ENCODE measurements around the gene CNTN1.

Gene CNTN1

GRCh38 chr12:40647651-40648050, 44.6 kb upstream of the CNTN1 start:
- Histone ChIP-seq H3K79me2 (ENCODE audit: insufficient read depth, low read length) (no peaks in the 10 kb centered on the region), H3K4me3 (ENCODE audit: low read depth in 1 of 2, low read length in 2 of 2) (no peak overlapping the region), H3K27ac (ENCODE audit: low read length) (no peak overlapping the region), H2AFZ (ENCODE audit: low read depth, low read length) (no peak overlapping the region), H3K4me1 (ENCODE audit: insufficient read depth, low read length) (no peaks in the 10 kb centered on the region), H3K4me2 (ENCODE audit: insufficient read depth, low read length) (no peak overlapping the region), H3K9me3 (ENCODE audit: insufficient read depth, low read length, severe bottlenecking) (peaks cover 15% of the 10 kb centered on the region), H3K27me3 (ENCODE audit: insufficient read depth, low read length, poor library complexity) (no peaks in the 10 kb centered on the region), H3K9ac (ENCODE audit: low read depth, low read length) (no peak overlapping the region), H3K36me3 (ENCODE audit: insufficient read depth, low read length) (no peaks in the 10 kb centered on the region), H4K20me1 (ENCODE audit: insufficient read depth, low read length) (no peaks in the 10 kb centered on the region)
- ATAC-seq (ENCODE audit: insufficient read depth, low read depth) (no peak), DNase-seq (no peak)
- TF ChIP-seq EZH2 (IDR thresholded peaks at IDR 0.05; ENCODE audit: borderline replicate concordance, low read depth, low read length, severe bottlenecking) (no peak), CTCF (IDR thresholded peaks at IDR 0.05; ENCODE audit: borderline replicate concordance, extremely low read depth, low read length, poor library complexity, severe bottlenecking) (no peak)

GRCh38 chr12:40648519-40648918, 43.7 kb upstream of the CNTN1 start:
- no peak overlapping the region for H3K4me2 ChIP-seq (ENCODE audit: insufficient read depth, low read length)
- no peaks in the 10 kb centered on the region for H3K4me1 ChIP-seq (ENCODE audit: insufficient read depth, low read length)
- no peaks in the 10 kb centered on the region for H3K36me3 ChIP-seq (ENCODE audit: insufficient read depth, low read length)
- H2AFZ ChIP-seq (ENCODE audit: low read depth, low read length), result no peak overlapping the region
- H3K4me3 ChIP-seq (ENCODE audit: low read depth in 1 of 2, low read length in 2 of 2), result no peak overlapping the region
- no peaks in the 10 kb centered on the region for H4K20me1 ChIP-seq (ENCODE audit: insufficient read depth, low read length)
- H3K9me3 ChIP-seq (ENCODE audit: insufficient read depth, low read length, severe bottlenecking), result peaks cover 10% of the 10 kb centered on the region
- H3K27me3 ChIP-seq (ENCODE audit: insufficient read depth, low read length, poor library complexity), result no peaks in the 10 kb centered on the region
- no peak for ATAC-seq (ENCODE audit: insufficient read depth, low read depth)
- no peaks in the 10 kb centered on the region for H3K79me2 ChIP-seq (ENCODE audit: insufficient read depth, low read length)
- DNase-seq, result no peak
- H3K27ac ChIP-seq (ENCODE audit: low read length), result no peak overlapping the region
- TF ChIP-seq EZH2 (IDR thresholded peaks at IDR 0.05; ENCODE audit: borderline replicate concordance, low read depth, low read length, severe bottlenecking), result no peak
- TF ChIP-seq CTCF (IDR thresholded peaks at IDR 0.05; ENCODE audit: borderline replicate concordance, extremely low read depth, low read length, poor library complexity, severe bottlenecking), result no peak
- H3K9ac ChIP-seq (ENCODE audit: low read depth, low read length), result no peak overlapping the region

GRCh38 chr12:40650038-40650704, 42.1 kb upstream of the CNTN1 start:
- ATAC-seq (ENCODE audit: insufficient read depth, low read depth) (no peak), DNase-seq (no peak)
- Histone ChIP-seq H3K79me2 (ENCODE audit: insufficient read depth, low read length) (no peaks in the 10 kb centered on the region), H3K4me2 (ENCODE audit: insufficient read depth, low read length) (no peak overlapping the region), H3K4me1 (ENCODE audit: insufficient read depth, low read length) (no peaks in the 10 kb centered on the region), H3K9me3 (ENCODE audit: insufficient read depth, low read length, severe bottlenecking) (peaks cover 10% of the 10 kb centered on the region), H3K9ac (ENCODE audit: low read depth, low read length) (no peak overlapping the region), H4K20me1 (ENCODE audit: insufficient read depth, low read length) (no peaks in the 10 kb centered on the region), H3K36me3 (ENCODE audit: insufficient read depth, low read length) (no peaks in the 10 kb centered on the region), H2AFZ (ENCODE audit: low read depth, low read length) (no peak overlapping the region), H3K27ac (ENCODE audit: low read length) (no peak overlapping the region), H3K27me3 (ENCODE audit: insufficient read depth, low read length, poor library complexity) (no peaks in the 10 kb centered on the region), H3K4me3 (ENCODE audit: low read depth in 1 of 2, low read length in 2 of 2) (no peak overlapping the region)
- TF ChIP-seq EZH2 (IDR thresholded peaks at IDR 0.05; ENCODE audit: borderline replicate concordance, low read depth, low read length, severe bottlenecking) (no peak), CTCF (IDR thresholded peaks at IDR 0.05; ENCODE audit: borderline replicate concordance, extremely low read depth, low read length, poor library complexity, severe bottlenecking) (no peak)

Measured in DND-41 (cell line).